SK-N-MC (cell line): ENCODE measurements around the gene LHFPL6.
"Not testable (repeated sequence)": the region's sequence is repeated elsewhere in the genome, so short reads cannot be mapped to it uniquely, and the experiment has no call there.

Experiments
- EZH2 ChIP-seq: fragments of 200-600 bp; sonication (generic); IDR thresholded peaks from one replicate; pipeline ENCODE4 v1.6.1; 2017; ENCODE audit warnings: antibody characterized with exemption
- POLR2AphosphoS5 ChIP-seq: IDR thresholded peaks from 2 replicates; pipeline ENCODE4 v1.6.1; 2012; ENCODE audit warnings: mild to moderate bottlenecking, low read depth, low read length, borderline replicate concordance

DNA sequence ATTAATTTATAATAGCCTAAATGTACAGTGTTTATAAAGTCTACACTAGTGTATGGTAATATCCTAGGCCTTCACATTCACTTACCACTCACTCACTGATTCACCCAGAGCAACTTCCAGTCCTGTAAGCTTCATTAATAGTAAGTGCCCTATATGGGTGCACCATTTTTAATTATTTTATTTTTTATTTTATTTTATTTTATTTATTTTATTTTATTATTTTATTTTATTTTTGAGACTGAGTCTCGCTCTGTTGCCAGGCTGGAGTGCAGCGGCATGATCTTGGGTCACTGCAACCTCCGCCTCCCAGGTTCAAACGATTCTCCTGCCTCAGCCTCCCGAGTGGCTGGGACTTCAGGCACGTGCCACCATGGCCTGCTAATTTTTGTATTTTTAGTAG is 264.9 kb downstream of the LHFPL6 start:
- TF ChIP-seq EZH2, POLR2AphosphoS5: not testable (repeated sequence)
